Activated T-cell treated with anti-CD3 and anti-CD28 coated beads for 48 hours (primary cell): ENCODE results near the gene HCFC2.
"Not testable (repeated sequence)": the region's sequence is repeated elsewhere in the genome, so short reads cannot be mapped to it uniquely, and the experiment has no call there.

Experiments
- DNase-seq: peaks from one replicate; pipeline ENCODE4 v3.0.0-alpha.2; 2020; ENCODE audit warnings: low read depth

Gene HCFC2

GRCh38 chr12:104057771-104058197 lies 6.5 kb upstream of the HCFC2 start:
- no peak for DNase-seq

- no peak for DNase-seq
Measured at GRCh38 chr12:104058802-104059201, 5.5 kb upstream of the HCFC2 start.

GRCh38 chr12:104059963-104060362 lies 4.4 kb upstream of the HCFC2 start:
- no peak for DNase-seq

GRCh38 chr12:104060791-104061190 lies 3.5 kb upstream of the HCFC2 start:
- no peak for DNase-seq

GRCh38 chr12:104063712-104064030 lies 660 bp upstream of the HCFC2 start:
- DNase-seq = no peak

- no peak for DNase-seq
Measured at GRCh38 chr12:104064842-104065427, 604 bp downstream of the HCFC2 start.

GRCh38 chr12:104072099-104072498 lies 7.8 kb downstream of the HCFC2 start:
- DNase-seq = no peak

- DNase-seq = no peak
Measured at GRCh38 chr12:104073699-104074098, 9.4 kb downstream of the HCFC2 start.

GRCh38 chr12:104079024-104079423 lies 14.7 kb downstream of the HCFC2 start:
- no peak for DNase-seq

- no peak for DNase-seq
Measured at GRCh38 chr12:104080764-104081163, 16.4 kb downstream of the HCFC2 start.

GRCh38 chr12:104083769-104084475 lies 19.6 kb downstream of the HCFC2 start:
- peak; percentile 43 for DNase-seq

- no peak for DNase-seq
Measured at GRCh38 chr12:104090685-104091084, 26.4 kb downstream of the HCFC2 start.

GRCh38 chr12:104091136-104091535 lies 26.8 kb downstream of the HCFC2 start:
- DNase-seq = no peak

GRCh38 chr12:104094284-104094683 lies 30.0 kb downstream of the HCFC2 start:
- no peak for DNase-seq

- no peak for DNase-seq
Measured at GRCh38 chr12:104095289-104095688, 31.0 kb downstream of the HCFC2 start.

- DNase-seq = no peak
Measured at GRCh38 chr12:104097954-104098353, 33.6 kb downstream of the HCFC2 start.

GRCh38 chr12:104105461-104105860 lies 41.1 kb downstream of the HCFC2 start:
- DNase-seq = no peak

- DNase-seq = no peak
Measured at GRCh38 chr12:104106965-104107364, 42.6 kb downstream of the HCFC2 start.

- peak; percentile 81 for DNase-seq
Measured at GRCh38 chr12:104108755-104109445, 44.6 kb downstream of the HCFC2 start.

- no peak for DNase-seq
Measured at GRCh38 chr12:104109446-104110271, 45.3 kb downstream of the HCFC2 start.

- not testable (repeated sequence) for DNase-seq
Measured at GRCh38 chr12:104114834-104115586, 50.7 kb downstream of the HCFC2 start.

GRCh38 chr12:104115587-104115975 lies 51.2 kb downstream of the HCFC2 start:
- no peak for DNase-seq
